ENCODE results near the gene KBTBD12. TPM values are rescaled to one million over a fixed set of nuclear protein-coding genes. Genes with fewer than 3 reads are reported as not detected.

KBTBD12 gene
- total and polyA plus RNA-seq, 2 of the 13 experiments (the other 11 are each of a cell fraction or from before 2014, with no cell fraction given), result not detected

- TF ChIP-seq FIP1L1 (IDR thresholded peaks at IDR 0.05; ENCODE audit: borderline replicate concordance, insufficient read depth, low read depth, low read length), result no peak
- no peak for TF ChIP-seq NBN (conservative IDR thresholded peaks at IDR 0.05)
- TF ChIP-seq ZNF572 (CRISPR knock-in tag; IDR thresholded peaks at IDR 0.05), result no peak
These were observed 67.1 kb downstream of the KBTBD12 start (continued) for GRCh38 chr3:127982155-127982554.

GRCh38 chr3:127984241-127984975, 69.4 kb downstream of the KBTBD12 start:
- Histone ChIP-seq H2AFZ (ENCODE audit: low read length) (no peak overlapping the region), H3K79me2 (ENCODE audit: insufficient read depth, low read length) (no peaks in the 10 kb centered on the region), H3K4me3 (replicated peaks in 1 of 3; ENCODE audit: insufficient read depth in 1 of 3, low read depth in 2 of 3, low read length in 3 of 3) (no peak overlapping the region), H3K9me3 (ENCODE audit: low read length) (no peaks in the 10 kb centered on the region), H3K4me1 (ENCODE audit: insufficient read depth, low read length) (no peaks in the 10 kb centered on the region), H3K36me3 (replicated peaks in 1 of 2; ENCODE audit: control insufficient read depth in 1 of 2, insufficient read depth in 2 of 2, low read length in 2 of 2) (no peaks in the 10 kb centered on the region), H3K27ac (ENCODE audit: extremely low read length, insufficient read depth, low read length) (no peak overlapping the region), H3K27me3 (ENCODE audit: control insufficient read depth in 1 of 2, insufficient read depth in 2 of 2, low read length in 2 of 2) (peaks cover 0 to 17% of the 10 kb centered on the region in 2 experiments; a peak in 3 of 5 replicates), H3K9ac (ENCODE audit: insufficient read depth, low read depth, low read length) (no peak overlapping the region), H3K4me2 (ENCODE audit: low read depth, low read length) (no peak overlapping the region), H4K20me1 (ENCODE audit: insufficient read depth, low read length) (no peaks in the 10 kb centered on the region)
- no peak for TF ChIP-seq IRX3 (CRISPR knock-in tag; IDR thresholded peaks at IDR 0.05; ENCODE audit: borderline replicate concordance, low read depth)
- no peak for TF ChIP-seq MXD1 (CRISPR knock-in tag; IDR thresholded peaks at IDR 0.05)
- TF ChIP-seq ZNF687 (CRISPR knock-in tag; IDR thresholded peaks at IDR 0.05), result no peak
- TF ChIP-seq NBN (conservative IDR thresholded peaks at IDR 0.05), result no peak
- no peak for TF ChIP-seq SMAD3 (CRISPR knock-in tag; IDR thresholded peaks at IDR 0.05)
- no peak for TF ChIP-seq ZNF678 (CRISPR knock-in tag; IDR thresholded peaks at IDR 0.05)
- no peak for TF ChIP-seq MIXL1 (CRISPR knock-in tag; IDR thresholded peaks at IDR 0.05)
- no peak for TF ChIP-seq TCF7L2 (IDR thresholded peaks at IDR 0.05; ENCODE audit: low read depth, low read length)
- TF ChIP-seq, protein P1, sequence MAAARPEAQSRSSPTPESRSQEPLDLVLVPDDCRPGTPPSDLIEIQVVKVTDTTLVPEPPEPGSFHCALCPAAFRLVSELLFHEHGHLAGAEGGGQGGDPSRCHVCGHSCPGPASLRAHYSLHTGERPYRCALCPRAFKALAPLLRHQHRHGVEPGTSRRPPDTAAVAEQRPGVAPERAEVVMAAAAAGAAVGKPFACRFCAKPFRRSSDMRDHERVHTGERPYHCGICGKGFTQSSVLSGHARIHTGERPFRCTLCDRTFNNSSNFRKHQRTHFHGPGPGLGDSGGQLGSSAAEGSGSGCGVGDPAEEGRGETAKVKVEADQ (CRISPR knock-in tag; IDR thresholded peaks at IDR 0.05; ENCODE audit: borderline replicate concordance), result no peak
- TF ChIP-seq MEF2D (CRISPR knock-in tag; IDR thresholded peaks at IDR 0.05), result no peak
- no peak for TF ChIP-seq ZNF350 (CRISPR knock-in tag; IDR thresholded peaks at IDR 0.05; ENCODE audit: borderline replicate concordance, low read depth)
- no peak for TF ChIP-seq SRF (IDR thresholded peaks at IDR 0.05; ENCODE audit: low read depth, low read length)
- TF ChIP-seq POLR2A (IDR thresholded peaks at IDR 0.05; ENCODE audit: insufficient read depth in 1 of 2, low read depth in 2 of 2, low read length in 2 of 2), result no peak
- TF ChIP-seq ZNF230 (CRISPR knock-in tag; IDR thresholded peaks at IDR 0.05), result no peak
- in situ Hi-C loops (cut with HindIII; ENCODE audit: extremely low pct_ligation_motif_present, low pct_unique_long_range_greater_than_20kb), result no loop called here
- ChIA-PET POLR2A (no interaction called here), CTCF (ENCODE audit: low intra/inter-chr PET ratio, low total read pairs) (no interaction called here)
- FAIRE-seq (no peak), ATAC-seq (no peak), DNase-seq (ENCODE audit: low spot score) (no peak)
- no TSS peak for BruUV-seq (replicated peaks)
- intact Hi-C loops (cut with micrococcal nuclease; ENCODE audit: unreplicated experiment), result no loop called here
- WGBS (ENCODE audit: low lambda C conversion rate), result 14% methylated on average over 7 of the region's 8 CpGs

Data from HepG2 (cell line).